ENCODE data around the gene ARID1B.

ARID1B gene

GRCh38 chr6:156985309-156985708, 208.1 kb downstream of the ARID1B start:
- no peaks in the 10 kb centered on the region for H3K36me3 ChIP-seq (ENCODE audit: insufficient read depth, low read length)
- no peak for DNase-seq
- no peak overlapping the region for H3K4me3 ChIP-seq (ENCODE audit: low read depth in 1 of 2, low read length in 2 of 2)
- H3K27me3 ChIP-seq (ENCODE audit: insufficient read depth, low read length, poor library complexity), result no peaks in the 10 kb centered on the region
- ATAC-seq (ENCODE audit: insufficient read depth, low read depth), result no peak
- no peak for TF ChIP-seq EZH2 (IDR thresholded peaks at IDR 0.05; ENCODE audit: borderline replicate concordance, low read depth, low read length, severe bottlenecking)
- TF ChIP-seq CTCF (IDR thresholded peaks at IDR 0.05; ENCODE audit: borderline replicate concordance, extremely low read depth, low read length, poor library complexity, severe bottlenecking), result no peak
- H3K9me3 ChIP-seq (ENCODE audit: insufficient read depth, low read length, severe bottlenecking), result no peaks in the 10 kb centered on the region
- H3K4me2 ChIP-seq (ENCODE audit: insufficient read depth, low read length), result no peak overlapping the region
- H3K4me1 ChIP-seq (ENCODE audit: insufficient read depth, low read length), result no peaks in the 10 kb centered on the region
- H2AFZ ChIP-seq (ENCODE audit: low read depth, low read length), result no peak overlapping the region
- peaks cover 100% of the 10 kb centered on the region for H3K79me2 ChIP-seq (ENCODE audit: insufficient read depth, low read length)
- peaks cover 85% of the 10 kb centered on the region for H4K20me1 ChIP-seq (ENCODE audit: insufficient read depth, low read length)
- H3K9ac ChIP-seq (ENCODE audit: low read depth, low read length), result no peak overlapping the region
- H3K27ac ChIP-seq (ENCODE audit: low read length), result no peak overlapping the region

- H2AFZ ChIP-seq (ENCODE audit: low read depth, low read length), result no peak overlapping the region
- no peak overlapping the region for H3K27ac ChIP-seq (ENCODE audit: low read length)
- H3K27me3 ChIP-seq (ENCODE audit: insufficient read depth, low read length, poor library complexity), result no peaks in the 10 kb centered on the region
- H3K4me3 ChIP-seq (ENCODE audit: low read depth in 1 of 2, low read length in 2 of 2), result no peak overlapping the region
- no peak for DNase-seq
- ATAC-seq (ENCODE audit: insufficient read depth, low read depth), result peak; percentile 42; the same call in 2 of the 3 replicates
- H3K36me3 ChIP-seq (ENCODE audit: insufficient read depth, low read length), result no peaks in the 10 kb centered on the region
- H4K20me1 ChIP-seq (ENCODE audit: insufficient read depth, low read length), result peaks cover 73% of the 10 kb centered on the region
- TF ChIP-seq CTCF (IDR thresholded peaks at IDR 0.05; ENCODE audit: borderline replicate concordance, extremely low read depth, low read length, poor library complexity, severe bottlenecking) (no peak), EZH2 (IDR thresholded peaks at IDR 0.05; ENCODE audit: borderline replicate concordance, low read depth, low read length, severe bottlenecking) (no peak)
- no peak overlapping the region for H3K4me2 ChIP-seq (ENCODE audit: insufficient read depth, low read length)
- no peaks in the 10 kb centered on the region for H3K4me1 ChIP-seq (ENCODE audit: insufficient read depth, low read length)
- no peak overlapping the region for H3K9ac ChIP-seq (ENCODE audit: low read depth, low read length)
- peaks cover 99% of the 10 kb centered on the region for H3K79me2 ChIP-seq (ENCODE audit: insufficient read depth, low read length)
- no peaks in the 10 kb centered on the region for H3K9me3 ChIP-seq (ENCODE audit: insufficient read depth, low read length, severe bottlenecking)
Observed at GRCh38 chr6:156988276-156989158, 211.3 kb downstream of the ARID1B start.

GRCh38 chr6:156989159-156989806, 212.1 kb downstream of the ARID1B start:
- no peaks in the 10 kb centered on the region for H3K27me3 ChIP-seq (ENCODE audit: insufficient read depth, low read length, poor library complexity)
- TF ChIP-seq CTCF (IDR thresholded peaks at IDR 0.05; ENCODE audit: borderline replicate concordance, extremely low read depth, low read length, poor library complexity, severe bottlenecking), result no peak
- no peak for TF ChIP-seq EZH2 (IDR thresholded peaks at IDR 0.05; ENCODE audit: borderline replicate concordance, low read depth, low read length, severe bottlenecking)
- H2AFZ ChIP-seq (ENCODE audit: low read depth, low read length), result no peak overlapping the region
- H3K9me3 ChIP-seq (ENCODE audit: insufficient read depth, low read length, severe bottlenecking), result no peaks in the 10 kb centered on the region
- H3K36me3 ChIP-seq (ENCODE audit: insufficient read depth, low read length), result no peaks in the 10 kb centered on the region
- no peak for DNase-seq
- H4K20me1 ChIP-seq (ENCODE audit: insufficient read depth, low read length), result peaks cover 70% of the 10 kb centered on the region
- H3K4me2 ChIP-seq (ENCODE audit: insufficient read depth, low read length), result no peak overlapping the region
- H3K9ac ChIP-seq (ENCODE audit: low read depth, low read length), result no peak overlapping the region
- H3K4me1 ChIP-seq (ENCODE audit: insufficient read depth, low read length), result no peaks in the 10 kb centered on the region
- H3K4me3 ChIP-seq (ENCODE audit: low read depth in 1 of 2, low read length in 2 of 2), result no peak overlapping the region
- no peak overlapping the region for H3K27ac ChIP-seq (ENCODE audit: low read length)
- ATAC-seq (ENCODE audit: insufficient read depth, low read depth), result no peak
- peaks cover 99% of the 10 kb centered on the region for H3K79me2 ChIP-seq (ENCODE audit: insufficient read depth, low read length)

Measured in DND-41 (cell line).